GM12874 (cell line): Measurements from ENCODE around the gene SLC6A3.

ENCODE experiments used
- CTCF ChIP-seq: IDR thresholded peaks from 2 replicates; pipeline ENCODE4 v1.5.1; 2011; ENCODE audit warnings: low read depth, mild to moderate bottlenecking, control low read depth, low read length, moderate library complexity; ENCODE audit not compliant: insufficient read depth

Gene SLC6A3

DNA sequence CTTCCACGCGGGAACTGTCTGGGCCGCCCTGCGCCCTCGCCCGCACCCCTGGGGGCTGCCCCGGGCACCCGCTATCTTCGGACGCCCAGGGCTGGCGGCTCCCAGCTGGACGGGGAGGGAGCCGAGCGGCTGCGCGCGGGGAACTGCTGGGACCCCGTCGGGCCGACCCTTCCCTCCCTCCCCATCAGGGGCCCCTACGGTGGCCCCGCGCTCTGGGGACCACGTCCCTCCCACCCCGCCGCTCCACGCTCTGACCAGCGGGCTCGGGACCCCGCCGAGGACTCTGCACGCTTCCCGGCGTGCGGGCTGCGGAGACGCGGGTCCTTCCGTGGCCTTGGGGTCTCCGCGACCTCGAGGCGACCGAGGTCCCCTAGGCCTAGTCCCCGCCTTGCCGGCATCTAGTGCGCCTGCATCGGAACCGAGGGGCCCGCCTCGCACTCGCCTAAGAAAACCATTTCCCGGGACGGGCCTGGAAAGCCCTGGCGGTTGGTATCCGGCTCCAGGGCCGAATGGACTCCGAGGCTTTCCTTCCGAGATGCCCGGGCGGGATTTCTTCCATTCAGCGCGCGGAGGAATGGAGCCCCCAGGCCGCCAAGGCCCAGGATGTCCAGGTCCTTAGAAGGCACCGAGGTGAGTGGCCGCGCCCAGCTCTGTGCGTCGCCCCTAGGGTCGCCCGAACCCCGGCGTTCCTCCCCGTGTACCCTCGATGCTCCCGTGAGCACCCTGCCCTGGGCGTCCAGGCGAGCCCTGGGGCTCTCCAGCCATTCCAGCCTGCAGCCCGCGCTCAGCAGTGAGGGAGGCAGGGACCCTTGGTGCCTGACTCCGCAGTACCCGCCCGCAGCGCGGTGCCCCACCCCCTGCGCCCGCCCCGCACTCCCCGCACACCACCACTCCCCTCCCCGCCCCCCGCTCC lies 705 bp upstream of the SLC6A3 start:
- no peak for TF ChIP-seq CTCF

- no peak for TF ChIP-seq CTCF
Measured at GRCh38 chr5:1444361-1445189, 665 bp downstream of the SLC6A3 start.

GRCh38 chr5:1443991-1444360 lies 1.3 kb downstream of the SLC6A3 start:
- no peak for TF ChIP-seq CTCF

DNA sequence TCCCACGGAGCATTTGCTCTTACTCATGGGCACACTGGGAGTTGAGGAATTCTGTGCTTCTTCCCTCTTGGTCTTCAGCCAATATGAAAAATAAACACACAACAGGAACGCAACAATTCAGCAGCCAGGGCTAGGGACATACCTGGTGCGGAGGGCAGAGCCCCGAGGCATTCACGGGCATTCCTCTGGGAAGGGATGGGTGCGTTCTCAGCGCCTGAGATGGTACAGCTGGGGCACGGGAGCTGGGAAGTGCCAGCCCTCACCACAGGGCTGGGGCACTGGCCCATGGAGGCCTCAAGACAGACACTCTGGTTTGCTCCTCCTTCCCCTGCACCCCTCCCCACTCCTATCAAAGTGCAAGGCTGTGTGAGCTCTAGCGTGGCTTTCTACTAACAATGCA lies 2.1 kb downstream of the SLC6A3 start:
- no peak for TF ChIP-seq CTCF

DNA sequence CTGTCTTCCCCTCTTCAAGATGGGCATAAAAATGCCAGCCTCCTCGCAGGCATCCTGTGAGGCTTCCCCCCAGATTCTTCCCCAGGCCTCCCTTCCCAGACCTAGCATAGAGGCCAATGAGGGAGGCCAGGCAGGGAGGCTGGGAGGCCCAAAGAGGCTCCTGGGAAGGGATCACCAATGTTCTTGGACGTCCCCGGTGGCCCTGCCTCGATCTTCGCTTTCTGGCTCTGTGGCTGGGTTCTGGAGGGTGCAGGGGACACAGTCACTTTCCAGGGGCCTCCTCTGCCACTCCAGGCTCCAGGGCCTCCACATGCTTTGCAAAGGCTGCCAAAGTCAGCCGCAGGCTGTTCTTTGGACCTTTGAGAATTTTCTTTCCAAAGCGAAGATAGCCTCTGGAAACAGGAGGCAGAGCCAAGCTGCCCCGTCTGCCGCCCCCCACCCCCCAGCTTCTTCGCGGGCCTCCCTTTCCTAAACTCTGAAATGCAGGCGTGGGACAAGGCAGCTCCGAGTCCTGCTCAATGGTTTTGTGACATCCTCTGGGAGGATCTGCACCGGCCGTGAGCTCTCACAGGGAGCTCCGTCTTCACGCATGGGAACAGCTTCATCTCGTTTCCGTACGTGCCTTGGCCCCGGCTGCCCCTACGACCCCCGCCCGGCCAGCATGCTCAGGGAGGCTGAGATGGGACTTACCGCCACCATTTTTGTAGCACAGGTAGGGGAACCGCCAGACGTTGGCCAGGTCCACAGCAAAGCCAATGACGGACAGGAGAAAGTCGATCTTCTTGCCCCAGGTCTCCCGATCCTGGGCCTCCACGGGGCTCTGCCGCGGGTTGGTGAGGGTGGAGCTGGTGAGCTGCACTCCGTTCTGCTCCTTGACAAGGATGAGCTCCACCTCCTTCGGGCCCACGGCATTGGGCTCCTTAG lies 2.8 kb downstream of the SLC6A3 start:
- TF ChIP-seq CTCF, result no peak

- no peak for TF ChIP-seq CTCF
Measured at GRCh38 chr5:1441166-1441865, 3.9 kb downstream of the SLC6A3 start.
